ENCODE data around the gene BEND7.
"Not testable (repeated sequence)": the region's sequence is repeated elsewhere in the genome, so short reads cannot be mapped to it uniquely, and the experiment has no call there.

BEND7 gene

DNA sequence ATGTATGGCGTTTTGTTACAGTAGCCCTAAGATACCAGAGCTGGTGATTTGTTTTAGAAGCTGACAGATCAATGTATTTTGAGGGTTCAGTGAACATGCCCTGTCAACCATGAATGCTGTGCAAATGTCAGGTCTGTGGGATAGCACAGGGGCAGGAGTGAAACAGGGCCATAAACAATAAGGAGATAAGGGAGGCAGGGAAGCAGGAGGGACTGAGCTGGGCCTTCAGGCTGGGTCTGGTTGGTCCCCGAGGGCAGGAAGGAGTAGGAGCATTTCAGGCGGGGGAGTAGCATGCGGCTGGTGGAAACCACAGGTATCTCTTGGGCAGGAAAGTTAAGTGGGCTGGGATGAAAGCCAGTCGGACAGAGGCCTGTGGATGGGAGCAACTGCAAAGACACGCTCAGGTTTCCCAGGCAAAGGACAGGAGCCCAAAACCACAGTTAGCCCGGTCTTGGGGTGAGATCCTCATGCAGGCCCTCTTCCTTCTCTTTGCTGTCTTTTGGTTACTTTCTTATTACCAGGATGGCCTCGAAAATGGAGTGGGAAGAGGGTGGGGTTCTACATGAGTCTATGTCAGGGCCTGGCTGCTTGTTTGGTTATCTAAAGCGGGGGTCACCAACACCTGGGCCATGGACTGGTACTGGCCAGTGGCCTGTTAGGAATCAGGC lies 111.2 kb downstream of the BEND7 start:
- DNase-seq, result no peak

DNA sequence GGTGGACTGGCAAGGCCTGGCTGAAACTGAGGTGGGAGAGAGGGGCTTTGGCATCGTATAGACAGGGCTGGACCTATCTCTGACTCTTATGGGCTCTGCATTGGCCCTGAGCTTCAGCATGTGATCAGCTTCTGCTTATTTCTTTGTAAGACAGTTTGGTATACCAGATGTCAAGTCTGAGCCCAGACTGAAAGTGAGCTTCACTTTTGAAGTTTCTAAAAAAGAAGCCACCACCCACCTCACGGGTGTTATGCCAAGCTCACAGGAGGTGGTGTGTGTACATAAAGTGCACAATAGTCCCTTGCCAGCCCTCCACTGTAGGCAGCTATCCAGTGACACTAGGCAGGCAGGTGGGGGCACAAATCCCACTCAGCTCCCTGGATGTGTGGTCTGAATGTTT lies 112.1 kb downstream of the BEND7 start:
- DNase-seq, result no peak

DNA sequence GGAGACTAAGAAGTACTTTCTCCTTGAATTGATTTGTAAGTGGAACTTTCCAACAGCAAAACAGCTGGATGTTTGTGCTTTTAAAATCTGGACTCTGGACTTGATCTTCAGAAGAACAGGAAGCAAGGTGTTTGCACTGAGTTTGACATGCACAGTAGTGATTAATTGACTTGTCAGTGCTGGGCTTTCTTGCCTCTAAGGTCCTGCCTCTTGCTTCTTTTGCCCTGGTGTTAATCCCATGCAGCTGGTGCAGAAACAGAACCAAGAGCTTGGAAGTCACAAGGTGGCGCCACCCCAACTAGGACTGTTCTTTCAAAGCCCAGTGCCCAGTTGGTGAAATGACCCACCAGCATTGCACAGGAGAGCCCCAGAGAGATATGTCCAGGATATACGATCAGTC lies 114.0 kb downstream of the BEND7 start:
- no peak for DNase-seq

DNA sequence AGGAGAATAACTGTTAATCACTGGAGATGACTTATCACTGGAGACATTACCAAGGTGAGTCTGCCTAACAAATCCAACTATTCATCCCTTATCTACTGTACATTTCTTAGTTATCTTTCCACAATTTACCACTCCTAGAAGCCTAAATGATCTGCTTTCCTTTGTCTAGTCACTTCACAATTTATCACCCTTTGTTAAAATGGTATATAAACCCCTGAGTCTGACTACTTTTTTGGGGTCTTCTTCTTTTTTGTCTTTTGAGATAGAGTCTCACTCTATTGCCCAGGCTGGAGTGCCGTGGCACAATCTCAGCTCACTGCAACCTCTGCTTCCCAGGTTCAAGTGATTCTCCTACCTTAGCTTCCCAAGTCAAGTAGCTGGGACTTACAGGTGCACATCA lies 114.7 kb downstream of the BEND7 start:
- no peak for DNase-seq

- DNase-seq, result no peak
Measured at GRCh38 chr10:13412894-13413293, 115.9 kb downstream of the BEND7 start.

DNA sequence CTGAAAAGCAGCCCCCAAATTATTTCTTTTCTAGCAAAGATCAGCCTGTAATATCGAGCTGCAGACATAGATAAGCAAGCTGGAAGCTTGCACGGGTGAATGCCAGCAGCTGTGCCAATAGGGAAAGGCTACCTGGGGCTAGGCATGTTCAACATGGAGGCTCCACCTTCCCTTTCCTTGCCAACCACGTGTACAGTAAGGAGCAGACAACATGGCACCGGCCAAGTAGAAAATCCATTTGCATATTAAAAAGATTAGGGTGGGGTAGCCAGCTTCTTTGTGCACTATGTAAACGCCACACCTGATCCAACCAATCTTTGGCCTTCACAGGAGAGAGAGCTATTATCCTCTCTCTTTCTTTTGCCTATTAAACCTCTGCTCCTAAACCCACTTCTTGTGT lies 124.0 kb downstream of the BEND7 start:
- no peak for DNase-seq

DNA sequence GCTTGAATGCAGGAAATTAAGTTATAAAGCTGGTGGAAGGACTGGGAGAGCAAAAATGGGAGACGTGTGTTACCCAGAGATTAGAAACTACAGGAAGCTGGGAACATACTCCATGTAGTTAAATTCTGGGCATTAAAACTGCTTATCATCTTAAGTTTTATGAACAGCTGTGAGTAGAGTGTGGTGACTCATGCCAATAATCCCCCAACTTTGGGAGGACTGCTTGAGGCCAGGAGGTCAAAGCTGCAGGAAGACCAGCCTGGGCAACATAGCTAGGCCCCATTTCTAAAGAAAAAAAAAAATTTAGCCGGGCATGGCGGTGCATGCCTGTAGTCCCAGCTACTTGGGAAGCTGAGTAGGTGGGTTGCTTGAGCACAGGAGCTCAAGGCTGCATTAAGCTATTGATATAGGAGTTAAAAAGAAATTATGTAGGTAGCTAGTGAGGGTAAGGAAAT lies 124.5 kb downstream of the BEND7 start:
- DNase-seq, result no peak

GRCh38 chr10:13403426-13403825 lies 125.4 kb downstream of the BEND7 start:
- not testable (repeated sequence) for DNase-seq

DNA sequence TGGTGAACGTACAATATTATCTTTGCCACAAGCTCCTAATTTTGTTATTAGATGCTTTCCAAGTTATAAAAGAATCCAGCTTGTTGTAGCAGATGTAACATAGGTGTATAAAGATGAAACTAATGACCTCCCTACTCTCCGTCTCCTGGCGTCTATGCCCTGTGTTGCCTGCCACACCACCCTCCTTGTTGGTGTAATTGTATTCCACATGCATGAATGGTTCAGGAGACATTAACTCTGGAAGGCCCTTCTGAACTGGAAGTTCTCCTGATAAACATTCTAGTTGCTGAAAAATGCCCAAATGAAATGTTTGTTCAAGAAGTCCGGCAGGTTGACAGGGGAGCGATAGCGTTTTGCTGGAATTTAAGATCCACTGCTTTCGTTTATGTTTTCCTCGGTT lies 126.8 kb downstream of the BEND7 start:
- DNase-seq, result no peak

- no peak for DNase-seq
Measured at GRCh38 chr10:13401142-13401541, 127.7 kb downstream of the BEND7 start.

- no peak for DNase-seq
Measured at GRCh38 chr10:13400196-13400965, 128.4 kb downstream of the BEND7 start.

DNA sequence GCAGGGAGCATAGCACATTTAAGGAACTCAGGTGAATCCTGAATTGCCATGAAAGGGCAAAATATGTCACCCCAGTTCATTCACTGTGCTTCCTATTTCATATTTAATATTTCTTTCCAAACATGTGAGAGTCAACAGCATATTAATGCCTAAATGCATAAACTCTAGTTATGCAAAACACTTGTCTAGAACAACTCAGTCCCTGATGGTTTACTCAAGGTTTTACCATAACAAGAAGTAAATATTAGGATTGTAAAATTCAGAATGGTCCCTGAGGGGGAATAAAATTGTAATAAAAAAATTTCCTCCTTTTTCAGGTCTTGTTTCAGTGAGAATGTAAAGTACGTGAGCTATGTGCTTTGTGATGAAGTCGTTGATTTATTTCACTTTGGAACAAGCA lies 129.1 kb downstream of the BEND7 start:
- no peak for DNase-seq

DNA sequence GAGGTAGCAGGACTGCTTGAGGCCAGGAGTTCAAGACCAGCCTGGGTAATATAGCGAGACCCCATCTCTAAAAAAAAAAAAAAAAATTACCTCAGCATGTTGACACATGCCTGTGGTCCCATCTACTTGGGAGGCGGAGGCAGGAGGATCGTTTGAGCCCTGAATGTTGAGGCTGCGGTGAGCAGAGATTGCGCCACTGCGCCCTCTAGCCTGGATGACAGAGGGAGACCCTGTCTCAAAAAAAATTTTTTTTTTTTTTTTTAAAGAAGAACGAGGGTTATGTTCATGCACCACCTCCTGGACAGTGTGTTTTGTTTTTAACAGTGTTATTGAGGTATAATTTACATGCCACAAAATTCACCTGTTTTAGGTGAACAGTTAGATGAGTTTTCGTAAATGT lies 129.6 kb downstream of the BEND7 start:
- DNase-seq, result no peak

- no peak for DNase-seq
Measured at GRCh38 chr10:13397052-13397451, 131.8 kb downstream of the BEND7 start.

DNA sequence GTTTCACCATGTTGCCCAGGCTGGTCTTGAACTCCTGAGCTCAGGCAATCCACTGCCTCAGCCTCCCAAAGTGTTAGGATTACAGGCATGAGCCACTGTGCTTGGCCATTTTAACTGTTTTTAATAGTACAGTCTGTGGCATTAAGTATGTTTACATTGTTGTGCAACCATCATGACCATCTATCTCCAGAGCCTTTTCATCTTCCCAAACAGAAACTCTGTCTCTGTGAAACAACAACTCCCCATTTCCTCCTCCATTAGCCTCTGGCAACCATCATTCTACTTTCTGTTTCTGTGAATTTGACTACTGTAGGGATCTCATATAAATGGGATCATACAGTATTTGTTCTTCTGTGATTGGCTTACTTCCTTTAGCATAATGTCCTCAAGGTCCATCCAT lies 132.4 kb downstream of the BEND7 start:
- DNase-seq, result no peak

DNA sequence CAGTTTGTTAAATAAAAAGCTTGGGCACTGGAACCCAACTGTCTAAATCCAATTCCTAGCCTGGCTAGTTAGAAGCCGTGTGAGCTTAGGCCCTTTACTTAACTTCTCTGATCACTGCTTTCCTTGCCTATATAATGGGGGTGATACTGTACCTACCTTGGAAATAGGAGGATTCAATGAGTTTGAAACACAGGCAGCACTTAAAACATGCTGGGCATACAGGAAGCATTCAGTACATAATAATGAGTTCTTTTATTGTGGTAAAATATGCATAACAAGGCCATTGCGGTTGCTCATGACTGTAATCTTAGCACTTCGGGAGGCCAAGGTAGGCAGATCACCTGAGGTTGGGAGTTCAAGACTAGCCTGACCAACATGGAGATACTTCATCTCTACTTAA lies 133.3 kb downstream of the BEND7 start:
- DNase-seq, result no peak

DNA sequence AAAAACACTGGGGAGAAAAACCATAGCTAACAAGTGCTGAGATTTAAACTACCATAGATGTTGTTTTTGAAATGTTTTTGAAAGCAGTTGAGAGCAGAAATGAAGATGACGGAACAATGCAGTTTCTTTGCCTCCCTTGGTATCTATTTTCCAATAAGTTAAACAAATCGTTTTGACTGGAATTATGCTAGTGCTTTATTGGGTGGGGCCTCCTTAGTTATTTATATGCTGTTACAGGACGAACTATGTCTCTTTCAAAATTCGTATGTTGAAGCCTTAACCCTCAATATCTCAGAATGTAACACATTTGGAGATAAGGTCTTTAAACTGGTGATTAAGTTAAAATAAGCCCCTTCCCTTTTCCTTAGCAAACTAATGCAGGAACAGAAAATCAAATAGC lies 135.2 kb downstream of the BEND7 start:
- DNase-seq, result no peak

DNA sequence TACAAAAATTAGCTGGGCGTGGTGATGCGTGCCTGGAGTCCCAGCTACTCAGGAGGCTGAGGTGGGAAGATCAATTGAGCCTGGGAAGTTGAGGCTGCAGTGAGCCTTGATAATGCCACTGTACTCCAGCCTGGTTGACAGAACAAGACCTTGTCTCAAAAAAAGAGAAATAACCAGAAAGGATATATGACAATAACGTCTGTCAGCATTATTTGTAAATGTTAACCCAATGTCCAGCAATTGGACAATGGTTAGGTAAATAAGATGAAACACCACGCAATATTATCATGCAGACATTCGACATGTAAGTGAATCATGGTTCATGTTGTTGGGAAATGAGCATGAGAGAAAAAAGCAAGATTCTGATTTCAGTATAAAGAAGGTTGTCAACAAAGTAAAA lies 136.1 kb downstream of the BEND7 start:
- DNase-seq, result no peak
